22Rv1 (cell line): ENCODE results near the gene TMIGD3.

Experiments used
- H3K27ac ChIP-seq: fragments of 450-650 bp; 2 replicates; pipeline ENCODE4 v1.5.1; 2017
- CTCF ChIP-seq: fragments of 450-650 bp; IDR thresholded peaks from 2 replicates; pipeline ENCODE4 v1.5.1; 2017; ENCODE audit warnings: mild to moderate bottlenecking
- ZFX ChIP-seq: fragments of 450-650 bp; IDR thresholded peaks from 2 replicates; pipeline ENCODE4 v1.6.1; 2017; ENCODE audit warnings: antibody characterized with exemption, borderline replicate concordance

TMIGD3 gene

GRCh38 chr1:111448482-111448917, 54.9 kb downstream of the TMIGD3 start:
- H3K27ac ChIP-seq, result peak overlapping the region; percentile 82

GRCh38 chr1:111446967-111447892, 56.2 kb downstream of the TMIGD3 start:
- H3K27ac ChIP-seq, result no peak overlapping the region
- TF ChIP-seq ZFX, result no peak

More at GRCh38 chr1:111448482-111448917, 54.9 kb downstream of the TMIGD3 start:
- no peak for TF ChIP-seq CTCF
- no peak for TF ChIP-seq ZFX

- no peak overlapping the region for H3K27ac ChIP-seq
- TF ChIP-seq ZFX (no peak), CTCF (no peak)
Measured at GRCh38 chr1:111446546-111446945, 56.9 kb downstream of the TMIGD3 start.

GRCh38 chr1:111444031-111444430, 59.4 kb downstream of the TMIGD3 start:
- TF ChIP-seq CTCF (no peak), ZFX (no peak)

GRCh38 chr1:111442457-111442856, 61.0 kb downstream of the TMIGD3 start:
- H3K27ac ChIP-seq, result no peak overlapping the region
- TF ChIP-seq CTCF (no peak), ZFX (no peak)

More at GRCh38 chr1:111444031-111444430, 59.4 kb downstream of the TMIGD3 start:
- no peak overlapping the region for H3K27ac ChIP-seq

GRCh38 chr1:111441573-111442192, 61.8 kb downstream of the TMIGD3 start:
- H3K27ac ChIP-seq, result no peak overlapping the region
- TF ChIP-seq CTCF (peak; percentile 70), ZFX (no peak)

GRCh38 chr1:111439461-111440351, 63.7 kb downstream of the TMIGD3 start:
- H3K27ac ChIP-seq, result no peak overlapping the region
- TF ChIP-seq CTCF, result no peak
- TF ChIP-seq ZFX, result no peak
